GM19239 (cell line): ENCODE results near the gene AARS2.
"Not testable (repeated sequence)": the region's sequence is repeated elsewhere in the genome, so short reads cannot be mapped to it uniquely, and the experiment has no call there.

Source experiments
- DNase-seq: peaks from one replicate; pipeline ENCODE4 v3.0.0; 2011; ENCODE audit warnings: low spot score; ENCODE audit not compliant: insufficient read length
- FAIRE-seq: peaks from 2 replicates; lab custom pipeline; 2011; peaks lifted over from hg19 to GRCh38; lab: Jason Lieb, UNC

AARS2 gene

GRCh38 chr6:44312901-44313788, at the start of gene AARS2:
Gene AARS2, minus strand, starts transcription at chr6:44313347. Its CDS starts 24 bp downstream, at chr6:44313323.
- FAIRE-seq = peak; percentile 86

GRCh38 chr6:44361947-44362346, 48.8 kb upstream of the AARS2 start:
- FAIRE-seq (no peak), DNase-seq (no peak)

More at GRCh38 chr6:44312901-44313788, at the start of gene AARS2:
- peak; percentile 82 for DNase-seq

GRCh38 chr6:44359973-44360372, 46.8 kb upstream of the AARS2 start:
- no peak for DNase-seq

GRCh38 chr6:44356487-44356886, 43.3 kb upstream of the AARS2 start:
- DNase-seq = no peak
- FAIRE-seq = no peak

More at GRCh38 chr6:44359973-44360372, 46.8 kb upstream of the AARS2 start:
- FAIRE-seq = no peak

GRCh38 chr6:44355640-44356039, 42.5 kb upstream of the AARS2 start:
- FAIRE-seq = no peak

GRCh38 chr6:44353336-44353735, 40.2 kb upstream of the AARS2 start:
- FAIRE-seq = no peak
- DNase-seq = no peak

More at GRCh38 chr6:44355640-44356039, 42.5 kb upstream of the AARS2 start:
- DNase-seq = no peak

GRCh38 chr6:44352259-44352658, 39.1 kb upstream of the AARS2 start:
- no peak for DNase-seq
- no peak for FAIRE-seq

GRCh38 chr6:44350650-44350994, 37.5 kb upstream of the AARS2 start:
- FAIRE-seq, DNase-seq: not testable (repeated sequence)

- FAIRE-seq (no peak), DNase-seq (no peak)
Observed at GRCh38 chr6:44349904-44350649, 36.9 kb upstream of the AARS2 start.

- FAIRE-seq, DNase-seq: not testable (repeated sequence)
Observed at GRCh38 chr6:44346818-44347217, 33.7 kb upstream of the AARS2 start.

GRCh38 chr6:44342489-44342888, 29.3 kb upstream of the AARS2 start, which contains the start of gene SPATS1:
Gene SPATS1, plus strand, starts transcription at chr6:44342650. Its CDS starts 446 bp downstream, at chr6:44343096.
- FAIRE-seq = no peak
- DNase-seq = no peak

GRCh38 chr6:44342052-44342451, 28.9 kb upstream of the AARS2 start:
- DNase-seq (no peak), FAIRE-seq (no peak)

- no peak for DNase-seq
- FAIRE-seq = no peak
Observed at GRCh38 chr6:44341095-44341890, 28.1 kb upstream of the AARS2 start.

GRCh38 chr6:44339763-44340625, 26.8 kb upstream of the AARS2 start:
- DNase-seq (no peak), FAIRE-seq (no peak)

- FAIRE-seq (no peak), DNase-seq (no peak)
Observed at GRCh38 chr6:44339301-44339700, 26.2 kb upstream of the AARS2 start.

GRCh38 chr6:44338228-44339122, 25.3 kb upstream of the AARS2 start:
- DNase-seq (peak; percentile 58), FAIRE-seq (peak; percentile 97)

- DNase-seq (no peak), FAIRE-seq (no peak)
Observed at GRCh38 chr6:44335631-44336030, 22.5 kb upstream of the AARS2 start.

GRCh38 chr6:44333942-44334341, 20.8 kb upstream of the AARS2 start:
- DNase-seq = no peak
- no peak for FAIRE-seq
